Endothelial cell of umbilical vein (primary cell): ENCODE results near the gene CTSF. TPM values are rescaled to one million over a fixed set of nuclear protein-coding genes. Genes with fewer than 3 reads are reported as not detected.
A peak's percentile ranks its signal among the peaks of the same experiment; 100 is the strongest.
"Not testable (repeated sequence)": the region's sequence is repeated elsewhere in the genome, so short reads cannot be mapped to it uniquely, and the experiment has no call there.

Source experiments
- BruUV-seq: library from RNA; stranded (reverse); fragments of 400-500 nt; replicated peaks from 2 replicates; lab custom pipeline; 2021; lab: Mats Ljungman, UMichigan
- CTCF ChIA-PET: fragments of 300-600, 350-600 bp; sonication (Branson Sonifier 250); formaldehyde crosslinking; loops from one replicate; lab custom pipeline; 2021; ENCODE audit warnings: antibody characterized with exemption, inconsistent platforms; lab: Charles Lee
- POLR2A ChIA-PET: fragments of 300-600, 350-600 bp; sonication (Branson Sonifier 250); formaldehyde crosslinking; loops from one replicate; lab custom pipeline; 2021; ENCODE audit warnings: antibody characterized with exemption, inconsistent platforms; lab: Charles Lee
- DNase-seq: peaks from one replicate; pipeline ENCODE4 v3.0.0-alpha.2; 2011; ENCODE audit warnings: low read depth, low spot score
- FAIRE-seq: peaks from 2 replicates; lab custom pipeline; 2011; peaks lifted over from hg19 to GRCh38; lab: Jason Lieb, UNC
- H2AFZ ChIP-seq: 2 replicates; pipeline ENCODE4 v1.6.0; 2012; ENCODE audit warnings: low read depth, low read length, control low read depth, inconsistent platforms
- H3K27ac ChIP-seq: 2 replicates; pipeline ENCODE4 v1.5.1; 2011; ENCODE audit warnings: low read depth, mild to moderate bottlenecking, control low read depth, low read length, moderate library complexity; ENCODE audit not compliant: insufficient read depth
- H3K27me3 ChIP-seq, 2 experiments: 2 replicates each; pipeline versions ENCODE4 v1.6.0 to v1.6.1; 2011; ENCODE audit warnings: low read length in 2 of 2, mixed read lengths in 1 of 2; ENCODE audit not compliant: control insufficient read depth in 2 of 2, insufficient read depth in 2 of 2
- H3K36me3 ChIP-seq, 2 experiments: 2 replicates in 1 of 2; 3 replicates in 1 of 2; pipeline ENCODE4 v1.5.1; 2011; ENCODE audit warnings: low read length in 2 of 2, mild to moderate bottlenecking in 1 of 2, moderate library complexity in 1 of 2; ENCODE audit not compliant: control insufficient read depth in 2 of 2, insufficient read depth in 2 of 2; ENCODE audit errors: extremely low read depth in 1 of 2
- H3K4me1 ChIP-seq: 3 replicates; pipeline ENCODE4 v1.5.1; 2011; ENCODE audit warnings: mild to moderate bottlenecking, low read length; ENCODE audit not compliant: control insufficient read depth, insufficient read depth; ENCODE audit errors: extremely low read depth
- H3K4me2 ChIP-seq: 2 replicates; pipeline ENCODE4 v1.6.1; 2011; ENCODE audit warnings: low read length, control low read depth, mixed read lengths; ENCODE audit not compliant: insufficient read depth
- H3K4me3 ChIP-seq, 3 experiments: fragments of 200-600 bp in 1 of 3; sonication (generic), shearing (Covaris generic) in 1 of 3; replicated peaks in 1 of 3; 2 replicates each; pipeline ENCODE4 v1.5.1; 2011 to 2016; ENCODE audit warnings: control low read depth in 3 of 3, low read length in 3 of 3, mild to moderate bottlenecking in 2 of 3, inconsistent platforms in 1 of 3, low read depth in 1 of 3, moderate library complexity in 1 of 3; ENCODE audit not compliant: insufficient read depth in 1 of 3
- H3K79me2 ChIP-seq: 2 replicates; pipeline ENCODE4 v1.6.0; 2012; ENCODE audit warnings: low read length, inconsistent platforms; ENCODE audit not compliant: control insufficient read depth, insufficient read depth
- H3K9ac ChIP-seq: replicated peaks from 2 replicates; pipeline ENCODE3; 2011; ENCODE audit warnings: low read length, control low read depth; ENCODE audit not compliant: insufficient read depth; ENCODE audit errors: extremely low read depth
- H3K9me1 ChIP-seq: replicated peaks from 3 replicates; pipeline ENCODE4 v1.6.0; 2011; ENCODE audit warnings: mild to moderate bottlenecking, low read length; ENCODE audit not compliant: control insufficient read depth, insufficient read depth; ENCODE audit errors: extremely low read depth
- H3K9me3 ChIP-seq: replicated peaks from 2 replicates; pipeline ENCODE4 v1.5.1; 2012; ENCODE audit warnings: low read length, inconsistent platforms; ENCODE audit not compliant: control insufficient read depth, insufficient read depth
- H4K20me1 ChIP-seq: replicated peaks from 2 replicates; pipeline ENCODE3; 2011; ENCODE audit warnings: mild to moderate bottlenecking, low read length; ENCODE audit not compliant: control insufficient read depth, insufficient read depth; ENCODE audit errors: extremely low read depth
- FOS ChIP-seq: IDR thresholded peaks from 2 replicates; pipeline ENCODE4 v1.6.1; 2011; ENCODE audit warnings: mild to moderate bottlenecking, low read length, moderate library complexity, borderline replicate concordance; ENCODE audit not compliant: insufficient read depth
- POLR2A ChIP-seq: IDR thresholded peaks from 2 replicates; pipeline ENCODE4 v1.6.1; 2012; ENCODE audit warnings: low read depth, mild to moderate bottlenecking, control low read depth, low read length
- POLR2AphosphoS5 ChIP-seq: IDR thresholded peaks from 2 replicates; pipeline ENCODE4 v1.6.1; 2012; ENCODE audit warnings: low read depth, mild to moderate bottlenecking, control low read depth, low read length, moderate library complexity; ENCODE audit not compliant: insufficient read depth
- dilution Hi-C: fragments of 300-500 bp; cut with MboI; formaldehyde crosslinking; loops from one replicate; pipeline ENCODE4 v1.15.0; 2019; ENCODE audit warnings: low sequenced_read_pairs; ENCODE audit not compliant: extremely low pct_ligation_motif_present
- intact Hi-C: fragments of 100-400 bp; cut with micrococcal nuclease; formaldehyde crosslinking; loops from one replicate; pipeline ENCODE4 v1.10.0; 2022
- polyA plus RNA-seq, 4 experiments: library from polyadenylated mRNA; depleted of rRNA in 3 of 4; stranded (reverse) in 3 of 4; unstranded in 1 of 4; fragments of >200 nt; gene quantifications; 2 replicates each; pipeline versions ENCODE4 v1.2.1 to v1.2.3, GENCODE V29; 2011 to 2012; ENCODE audit warnings: missing spikeins in 1 of 4
- total RNA-seq: library from RNA; stranded (reverse); gene quantifications from 2 replicates; pipeline ENCODE4 v1.2.3, GENCODE V29; 2021
- TF ChIP-seq, protein P1 (sequence below): IDR thresholded peaks from 2 replicates; pipeline ENCODE4 v1.6.1; 2011; ENCODE audit not compliant: insufficient read depth, insufficient read length

The CTSF gene
- total and polyA plus RNA-seq, 2 donors (not counting 3 experiments of a cell fraction or from before 2014, with no cell fraction given): 14.4 to 27.7 TPM

DNA sequence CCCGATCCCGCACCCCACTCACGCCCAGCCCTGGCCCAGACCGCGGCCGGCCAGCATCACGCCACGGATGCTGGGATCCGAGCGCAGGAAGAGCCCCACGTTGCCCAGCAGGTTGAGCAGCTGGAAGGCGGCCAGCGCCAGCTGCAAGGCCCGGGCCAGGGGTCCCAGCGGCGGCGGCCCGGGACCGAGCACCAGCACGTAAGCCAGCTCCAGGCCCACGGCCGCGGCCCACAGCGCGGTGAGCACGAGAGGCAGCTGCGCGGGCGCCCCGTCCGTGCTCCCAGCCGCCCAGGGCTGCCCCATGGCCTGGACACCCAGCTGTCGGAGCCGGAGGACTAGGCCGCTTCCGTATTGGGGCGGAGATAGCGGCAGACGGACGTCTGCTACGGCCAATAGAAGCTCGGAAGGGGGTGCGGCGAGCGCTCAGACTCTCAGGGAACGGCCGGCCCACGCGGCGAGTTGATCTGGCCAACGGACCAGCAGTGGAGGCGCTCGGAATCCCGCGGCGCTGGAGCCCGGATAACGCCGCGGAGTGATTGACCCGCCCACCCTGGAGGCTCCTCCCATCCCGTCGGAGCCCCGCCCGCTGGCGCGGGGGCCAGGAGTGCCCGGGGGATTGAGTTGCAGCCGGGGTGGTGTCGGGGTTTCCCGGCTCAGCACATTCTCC, 22.6 kb downstream of the CTSF start, which contains the start of gene ZDHHC24:
Gene ZDHHC24, minus strand, starts transcription at position 348 of the 667 bp plus-strand sequence. Its CDS starts 45 bp downstream, at position 303.
- FAIRE-seq: peak; percentile 100
- Histone ChIP-seq H3K9me1 (no peaks in the 10 kb centered on the region), H3K27me3 (no peaks in the 10 kb centered on the region), H3K4me2 (peak within 1 kb of the TSS; percentile 91), H3K79me2 (peaks cover 5% of the 10 kb centered on the region), H3K9ac (peak within 1 kb of the TSS; percentile 85), H3K4me1 (peaks cover 33% of the 10 kb centered on the region), H4K20me1 (no peaks in the 10 kb centered on the region), H3K36me3 (peaks cover 0 to 6% of the 10 kb centered on the region in 2 experiments), H3K27ac (peak within 1 kb of the TSS; percentile 62), H3K4me3 (peak within 1 kb of the TSS; percentile 70 to 81 (median 78)), H2AFZ (peak within 1 kb of the TSS; percentile 93), H3K9me3 (no peaks in the 10 kb centered on the region)
- TF ChIP-seq POLR2A: peak; percentile 90
- no peak for TF ChIP-seq FOS
- TF ChIP-seq, protein P1, sequence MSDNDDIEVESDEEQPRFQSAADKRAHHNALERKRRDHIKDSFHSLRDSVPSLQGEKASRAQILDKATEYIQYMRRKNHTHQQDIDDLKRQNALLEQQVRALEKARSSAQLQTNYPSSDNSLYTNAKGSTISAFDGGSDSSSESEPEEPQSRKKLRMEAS: peak; percentile 23
- peak; percentile 96 for TF ChIP-seq POLR2AphosphoS5
- ChIA-PET CTCF (interaction anchor here (0.7 to 2.2 kb wide), 6 partner anchors 9 to 132 kb away, joined by 3 to 25 read pairs (median 3); partner anchors contain the start of genes CTSF, MRPL11, RBM4 and RBM4B), POLR2A (interaction anchor here (0.6 to 1.9 kb wide), 7 partner anchors 14 to 145 kb away, joined by 3 to 9 read pairs (median 4); partner anchors contain the start of genes RBM14, RBM4 and RBM4B)
- DNase-seq: peak; percentile 99
- dilution Hi-C loops: no loop called here
- intact Hi-C loops: loop anchor here (1.0 to 2.0 kb wide), 2 partner anchors 65 to 70 kb away; partner anchors contain the start of genes DPP3 and RBM14
- BruUV-seq: no TSS peak

- BruUV-seq: TSS peak; percentile 56
- H3K79me2 ChIP-seq, FAIRE-seq, H3K9me1 ChIP-seq, dilution Hi-C loops, H4K20me1 ChIP-seq, H3K27me3 ChIP-seq, H3K36me3 ChIP-seq, DNase-seq, H3K9me3 ChIP-seq, H2AFZ ChIP-seq: not testable (repeated sequence)
- ChIA-PET POLR2A (interaction anchor here (1.4 to 1.9 kb wide), 2 partner anchors 72 to 132 kb away, joined by 5 to 9 read pairs; partner anchors contain the start of genes RBM14 and RBM4B), CTCF (interaction anchor here (1.3 to 2.2 kb wide), 2 partner anchors 107 to 133 kb away, joined by 3 to 25 read pairs; partner anchors contain the start of genes MRPL11 and RBM4B)
- intact Hi-C loops: loop anchor here (1.0 kb wide), 1 partner anchor 94 kb away; no protein-coding TSS in a partner anchor
- Histone ChIP-seq H3K4me2 (peak overlapping the region; percentile 91), H3K9ac (peak overlapping the region; percentile 85), H3K4me3 (peak overlapping the region; percentile 70 to 81 (median 78)), H3K27ac (peak overlapping the region; percentile 62), H3K4me1 (peaks cover 33% of the 10 kb centered on the region)
Observed at GRCh38 chr11:66544952-66545351, 23.5 kb downstream of the CTSF start.
